Cardiac muscle cell (in vitro differentiated cells and primary cell): ENCODE results near the gene CHD1L. TPM values are rescaled to one million over a fixed set of nuclear protein-coding genes. Genes with fewer than 3 reads are reported as not detected.

ENCODE experiments used
- DNase-seq, 2 donors: peaks; one replicate each; pipeline versions ENCODE4 v3.0.0 to v3.0.0-alpha.2; 2010 to 2017; ENCODE audit warnings: low read depth in 1 of 2, low spot score in 1 of 2
- H3K27ac ChIP-seq: fragments of 200-600 bp; sonication (generic); 2 replicates; pipeline ENCODE4 v1.5.1; 2016
- H3K27me3 ChIP-seq: fragments of 200-600 bp; sonication (generic); 2 replicates; pipeline ENCODE4 v1.6.0; 2016; ENCODE audit warnings: control low read depth
- H3K36me3 ChIP-seq: fragments of 200-600 bp; sonication (generic); 2 replicates; pipeline ENCODE4 v1.5.1; 2016; ENCODE audit warnings: control low read depth
- H3K4me1 ChIP-seq: fragments of 200-600 bp; sonication (generic); 2 replicates; pipeline ENCODE4 v1.8.1; 2017; ENCODE audit warnings: low read depth, mild to moderate bottlenecking, mixed run types
- H3K4me3 ChIP-seq: fragments of 200-600 bp; sonication (generic); 2 replicates; pipeline ENCODE4 v1.5.1; 2016; ENCODE audit warnings: mild to moderate bottlenecking
- H3K9me3 ChIP-seq: fragments of 200-600 bp; sonication (generic); 2 replicates; pipeline ENCODE4 v1.5.1; 2017; ENCODE audit warnings: low read depth, mild to moderate bottlenecking, control low read depth
- CTCF ChIP-seq: IDR thresholded peaks from 2 replicates; pipeline ENCODE4 v1.5.1; 2012; ENCODE audit warnings: low read depth, mild to moderate bottlenecking, low read length
- polyA plus RNA-seq: library from polyadenylated mRNA; unstranded; fragments of >200 nt; fragmentation: Nextera tagmentation; extraction: Ambion mirVana; gene quantifications from 2 replicates; pipeline ENCODE4 v1.2.1, GENCODE V29; 2016
- total RNA-seq: library from RNA; depleted of rRNA; stranded (reverse); fragments of >200 nt; gene quantifications from 2 replicates; pipeline ENCODE4 v1.2.3, GENCODE V29; 2016

Gene CHD1L
- total and polyA plus RNA-seq, 2 experiments from 2014 or later, result 22.4 to 34.6 TPM

- H3K9me3 ChIP-seq, result no peaks in the 10 kb centered on the region
- H3K4me1 ChIP-seq, result peaks cover 20% of the 10 kb centered on the region
- no peak for TF ChIP-seq CTCF
- H3K27me3 ChIP-seq, result no peaks in the 10 kb centered on the region
- no peak overlapping the region for H3K27ac ChIP-seq
- H3K36me3 ChIP-seq, result no peaks in the 10 kb centered on the region
- no peak overlapping the region for H3K4me3 ChIP-seq
- DNase-seq, result no peak
These were observed 3.7 kb downstream of the CHD1L start for GRCh38 chr1:147246044-147246690.

DNA sequence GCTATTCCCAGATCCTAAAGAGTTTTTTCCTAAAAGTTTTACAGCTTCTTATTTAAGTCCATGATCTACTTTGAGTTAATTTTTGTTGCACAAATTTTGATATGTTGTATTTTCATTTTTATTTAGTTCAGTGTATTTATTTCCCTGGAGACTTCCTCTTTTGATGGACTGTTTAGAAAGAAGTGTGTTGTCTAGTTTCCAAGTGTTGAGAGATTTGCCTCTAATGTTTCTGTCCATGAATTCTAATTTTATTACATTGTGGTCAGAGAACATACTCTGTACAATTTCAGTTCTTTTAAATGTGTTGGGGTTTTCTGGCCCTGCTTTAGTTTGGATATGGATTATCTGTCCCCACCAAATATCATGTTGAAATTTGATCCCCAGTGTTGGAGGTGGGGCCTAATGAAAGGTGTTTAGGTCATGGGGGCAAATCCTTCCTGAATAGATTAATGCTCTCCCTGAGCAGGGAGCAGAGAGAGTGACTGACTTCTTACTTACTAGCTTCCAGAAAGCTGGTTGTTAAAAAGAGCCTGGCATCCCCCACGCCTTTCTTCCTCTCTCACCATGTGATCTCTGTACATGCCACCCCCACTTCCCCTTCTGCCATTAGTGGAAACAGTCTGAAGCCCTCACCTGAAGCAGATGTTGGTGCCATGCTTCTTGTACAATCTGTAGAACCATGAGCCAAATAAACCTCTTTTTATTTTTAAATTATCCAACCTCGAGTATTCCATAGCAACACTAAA is 4.6 kb downstream of the CHD1L start:
- no peak for DNase-seq
- Histone ChIP-seq H3K4me3 (no peak overlapping the region), H3K27me3 (no peaks in the 10 kb centered on the region), H3K9me3 (no peaks in the 10 kb centered on the region), H3K27ac (peak overlapping the region; percentile 24), H3K36me3 (no peaks in the 10 kb centered on the region), H3K4me1 (peaks cover 20% of the 10 kb centered on the region)
- no peak for TF ChIP-seq CTCF

GRCh38 chr1:147247656-147248238 is 5.3 kb downstream of the CHD1L start:
- peak overlapping the region; percentile 24 for H3K27ac ChIP-seq
- peak in 1 of 2 donors; percentile 23 for DNase-seq
- H3K36me3 ChIP-seq, result no peaks in the 10 kb centered on the region
- H3K4me3 ChIP-seq, result no peak overlapping the region
- peaks cover 20% of the 10 kb centered on the region for H3K4me1 ChIP-seq
- H3K9me3 ChIP-seq, result no peaks in the 10 kb centered on the region
- no peak for TF ChIP-seq CTCF
- no peaks in the 10 kb centered on the region for H3K27me3 ChIP-seq

- Histone ChIP-seq H3K4me1 (peaks cover under 1% of the 10 kb centered on the region), H3K27ac (no peak overlapping the region), H3K27me3 (no peaks in the 10 kb centered on the region), H3K9me3 (no peaks in the 10 kb centered on the region), H3K4me3 (no peak overlapping the region), H3K36me3 (no peaks in the 10 kb centered on the region)
- DNase-seq, result no peak
- no peak for TF ChIP-seq CTCF
These were observed 10.1 kb downstream of the CHD1L start for GRCh38 chr1:147252540-147252939.

- no peak for DNase-seq
- Histone ChIP-seq H3K27ac (no peak overlapping the region), H3K9me3 (no peaks in the 10 kb centered on the region), H3K36me3 (peaks cover 26% of the 10 kb centered on the region), H3K27me3 (no peaks in the 10 kb centered on the region), H3K4me3 (no peak overlapping the region), H3K4me1 (no peaks in the 10 kb centered on the region)
- TF ChIP-seq CTCF, result no peak
These were observed 18.5 kb downstream of the CHD1L start for GRCh38 chr1:147260956-147261355.
